ENCODE measurements around the gene LIPE. TPM values are rescaled to one million over a fixed set of nuclear protein-coding genes. Genes with fewer than 3 reads are reported as not detected.

The LIPE gene
- total and polyA plus RNA-seq, 2 experiments from 2014 or later, result 0.22 to 0.61 TPM

DNA sequence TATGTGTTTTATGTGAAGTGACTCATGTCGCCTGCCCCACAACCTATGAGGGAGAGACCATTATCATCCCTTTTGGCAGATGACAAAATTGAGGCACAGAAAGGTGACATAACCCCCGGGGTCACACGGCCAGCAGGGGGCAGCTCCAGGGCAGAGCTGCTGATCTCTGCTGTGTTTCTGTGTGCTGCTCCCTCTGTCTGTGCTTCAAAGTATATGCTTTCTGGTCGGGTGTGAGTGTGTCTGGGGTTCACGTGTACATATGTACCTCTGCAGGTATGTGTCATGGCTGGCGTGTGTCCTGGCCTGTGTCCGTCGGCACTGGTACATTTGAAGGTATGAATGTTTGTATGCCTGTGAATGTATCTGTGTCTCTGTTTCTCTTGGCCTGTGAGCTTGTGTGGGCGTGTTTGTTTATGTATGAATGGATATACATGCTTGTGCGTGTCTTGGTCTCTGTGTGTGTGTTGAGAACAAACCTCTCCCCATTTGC, 7.1 kb downstream of the LIPE start:
- H3K9ac ChIP-seq, result no peak overlapping the region
- H3F3A ChIP-seq (ENCODE audit: insufficient read depth), result no peaks in the 10 kb centered on the region
- no peak overlapping the region for H3K4me2 ChIP-seq (ENCODE audit: unreplicated experiment)
- H3K9me3 ChIP-seq (ENCODE audit: low read depth), result no peaks in the 10 kb centered on the region
- H3K4me3 ChIP-seq, result no peak overlapping the region
- 37 to 45% methylated on average over 10 of the region's 10 CpGs for WGBS, 2 experiments (ENCODE audit: low coverage in 1 of 2, low lambda C conversion rate in 2 of 2, missing lambda C conversion rate in 2 of 2)
- no peak overlapping the region for H2AFZ ChIP-seq
- in situ Hi-C loops (cut with MboI), result no loop called here
- no peaks in the 10 kb centered on the region for H4K20me1 ChIP-seq (ENCODE audit: insufficient read depth)
- H3K4me1 ChIP-seq (ENCODE audit: insufficient read depth), result no peaks in the 10 kb centered on the region
- H3K27me3 ChIP-seq (replicated peaks; ENCODE audit: insufficient read depth), result no peaks in the 10 kb centered on the region
- no peaks in the 10 kb centered on the region for H3K79me2 ChIP-seq (ENCODE audit: insufficient read depth)
- no peaks in the 10 kb centered on the region for H3K9me2 ChIP-seq (ENCODE audit: insufficient read depth)
- DNase-seq, result peak; percentile 67
- TF ChIP-seq EZH2phosphoT487 (IDR thresholded peaks at IDR 0.05; ENCODE audit: insufficient read depth, low read depth), result no peak
- no peak for TF ChIP-seq EZH2 (IDR thresholded peaks at IDR 0.05; ENCODE audit: insufficient read depth, poor library complexity, severe bottlenecking)
- H3K36me3 ChIP-seq (ENCODE audit: low read depth), result no peaks in the 10 kb centered on the region
- H3K27ac ChIP-seq, result no peak overlapping the region

DNA sequence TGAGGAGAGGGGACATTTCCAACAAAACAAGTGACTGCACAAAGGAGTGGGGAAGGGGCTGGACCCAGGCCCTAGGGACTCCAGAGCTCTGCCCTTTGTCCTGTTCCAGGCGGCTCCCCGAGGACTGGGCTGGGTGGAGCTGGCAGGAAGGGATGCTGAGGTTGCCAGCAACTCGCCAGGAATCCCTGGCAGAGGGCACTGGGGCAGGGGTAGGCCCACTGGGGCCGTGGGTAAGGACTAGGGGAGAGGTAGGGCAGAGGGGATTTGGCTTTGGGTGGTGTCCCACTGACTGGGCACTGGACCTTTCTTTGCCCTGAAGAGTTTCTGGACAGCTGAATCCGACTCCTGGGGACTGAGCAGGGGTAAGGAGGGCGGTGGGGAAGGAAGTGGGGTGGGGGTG, 7.9 kb downstream of the LIPE start:
- DNase-seq, result no peak
- no peaks in the 10 kb centered on the region for H3F3A ChIP-seq (ENCODE audit: insufficient read depth)
- H3K4me2 ChIP-seq (ENCODE audit: unreplicated experiment), result no peak overlapping the region
- H4K20me1 ChIP-seq (ENCODE audit: insufficient read depth), result no peaks in the 10 kb centered on the region
- H3K4me1 ChIP-seq (ENCODE audit: insufficient read depth), result no peaks in the 10 kb centered on the region
- H3K36me3 ChIP-seq (ENCODE audit: low read depth), result no peaks in the 10 kb centered on the region
- H3K9me3 ChIP-seq (ENCODE audit: low read depth), result no peaks in the 10 kb centered on the region
- 61 to 62% methylated on average over 4 to 6 of the region's 6 CpGs for WGBS, 2 experiments (ENCODE audit: low coverage in 1 of 2, low lambda C conversion rate in 2 of 2, missing lambda C conversion rate in 2 of 2)
- no peak overlapping the region for H2AFZ ChIP-seq
- no peaks in the 10 kb centered on the region for H3K79me2 ChIP-seq (ENCODE audit: insufficient read depth)
- H3K9ac ChIP-seq, result no peak overlapping the region
- H3K4me3 ChIP-seq, result no peak overlapping the region
- in situ Hi-C loops (cut with MboI), result no loop called here
- no peak for TF ChIP-seq EZH2 (IDR thresholded peaks at IDR 0.05; ENCODE audit: insufficient read depth, poor library complexity, severe bottlenecking)
- H3K27ac ChIP-seq, result no peak overlapping the region
- no peaks in the 10 kb centered on the region for H3K27me3 ChIP-seq (replicated peaks; ENCODE audit: insufficient read depth)
- H3K9me2 ChIP-seq (ENCODE audit: insufficient read depth), result no peaks in the 10 kb centered on the region

DNA sequence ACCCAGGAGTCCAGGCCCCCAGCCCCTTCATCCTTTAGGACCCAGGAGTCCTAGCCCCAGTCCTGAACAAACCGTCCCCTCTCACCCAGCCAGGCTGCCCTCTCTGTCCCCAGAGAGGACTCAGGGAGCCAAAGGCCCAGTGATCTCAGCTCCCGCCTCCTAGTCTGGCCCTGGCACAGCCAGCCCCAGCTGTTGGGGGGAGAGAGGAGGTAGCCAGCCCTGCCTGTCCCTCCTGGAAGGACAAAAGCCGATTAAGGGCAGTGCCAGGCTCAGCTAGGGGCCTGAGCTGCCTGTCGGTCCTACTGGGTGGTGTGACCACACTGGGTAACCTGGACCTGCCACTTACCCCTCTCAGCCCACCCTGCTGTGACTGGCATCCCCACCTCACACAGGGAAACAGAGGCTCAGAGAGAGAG, 14.5 kb downstream of the LIPE start:
- TF ChIP-seq EZH2phosphoT487 (IDR thresholded peaks at IDR 0.05; ENCODE audit: insufficient read depth, low read depth) (no peak), EZH2 (IDR thresholded peaks at IDR 0.05; ENCODE audit: insufficient read depth, poor library complexity, severe bottlenecking) (no peak)
- no peaks in the 10 kb centered on the region for H3K9me3 ChIP-seq (ENCODE audit: low read depth)
- in situ Hi-C loops (cut with MboI), result no loop called here
- WGBS, 2 experiments (ENCODE audit: low coverage in 1 of 2, low lambda C conversion rate in 2 of 2, missing lambda C conversion rate in 2 of 2), result 64 to 69% methylated on average over 4 of the region's 4 CpGs
- H3K9ac ChIP-seq, result no peak overlapping the region
- no peaks in the 10 kb centered on the region for H3K9me2 ChIP-seq (ENCODE audit: insufficient read depth)
- no peak overlapping the region for H3K4me2 ChIP-seq (ENCODE audit: unreplicated experiment)
- H4K20me1 ChIP-seq (ENCODE audit: insufficient read depth), result no peaks in the 10 kb centered on the region
- H3K79me2 ChIP-seq (ENCODE audit: insufficient read depth), result no peaks in the 10 kb centered on the region
- H3K4me1 ChIP-seq (ENCODE audit: insufficient read depth), result no peaks in the 10 kb centered on the region
- no peaks in the 10 kb centered on the region for H3K36me3 ChIP-seq (ENCODE audit: low read depth)
- H3K27me3 ChIP-seq (replicated peaks; ENCODE audit: insufficient read depth), result no peaks in the 10 kb centered on the region
- no peaks in the 10 kb centered on the region for H3F3A ChIP-seq (ENCODE audit: insufficient read depth)
- H3K4me3 ChIP-seq, result no peak overlapping the region
- H3K27ac ChIP-seq, result no peak overlapping the region
- DNase-seq, result no peak
- no peak overlapping the region for H2AFZ ChIP-seq

DNA sequence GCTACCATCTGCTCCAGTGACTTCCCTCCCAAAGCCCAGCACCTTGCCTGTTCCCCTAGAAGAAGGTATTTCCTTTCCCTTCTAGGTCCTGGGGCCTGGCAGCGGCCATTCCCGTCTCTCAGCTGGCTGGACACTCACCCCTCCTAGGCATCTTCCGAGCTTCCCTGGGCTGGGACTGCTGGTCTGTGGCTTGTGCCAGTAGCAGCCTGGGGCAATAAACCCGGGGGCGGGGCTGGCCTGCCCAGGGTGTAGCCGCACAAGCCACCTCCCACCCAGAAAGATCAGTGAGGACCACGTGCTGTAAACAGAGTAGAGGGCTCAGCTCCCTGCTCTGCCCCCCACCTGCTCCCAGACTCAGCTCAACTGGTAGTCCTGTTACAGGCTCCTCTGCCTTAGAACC, 15.0 kb downstream of the LIPE start:
- no peak overlapping the region for H3K4me2 ChIP-seq (ENCODE audit: unreplicated experiment)
- H3K9me2 ChIP-seq (ENCODE audit: insufficient read depth), result no peaks in the 10 kb centered on the region
- in situ Hi-C loops (cut with MboI), result no loop called here
- H3K4me1 ChIP-seq (ENCODE audit: insufficient read depth), result no peaks in the 10 kb centered on the region
- 49 to 72% methylated on average over 7 of the region's 7 CpGs for WGBS, 2 experiments (ENCODE audit: low coverage in 1 of 2, low lambda C conversion rate in 2 of 2, missing lambda C conversion rate in 2 of 2)
- no peaks in the 10 kb centered on the region for H3F3A ChIP-seq (ENCODE audit: insufficient read depth)
- H3K36me3 ChIP-seq (ENCODE audit: low read depth), result no peaks in the 10 kb centered on the region
- no peak overlapping the region for H3K9ac ChIP-seq
- no peaks in the 10 kb centered on the region for H3K9me3 ChIP-seq (ENCODE audit: low read depth)
- no peak overlapping the region for H2AFZ ChIP-seq
- no peak overlapping the region for H3K27ac ChIP-seq
- H4K20me1 ChIP-seq (ENCODE audit: insufficient read depth), result no peaks in the 10 kb centered on the region
- no peak for TF ChIP-seq EZH2phosphoT487 (IDR thresholded peaks at IDR 0.05; ENCODE audit: insufficient read depth, low read depth)
- no peak for TF ChIP-seq EZH2 (IDR thresholded peaks at IDR 0.05; ENCODE audit: insufficient read depth, poor library complexity, severe bottlenecking)
- no peaks in the 10 kb centered on the region for H3K79me2 ChIP-seq (ENCODE audit: insufficient read depth)
- no peaks in the 10 kb centered on the region for H3K27me3 ChIP-seq (replicated peaks; ENCODE audit: insufficient read depth)
- no peak overlapping the region for H3K4me3 ChIP-seq
- DNase-seq, result no peak
